ENCODE data around the gene RUSC1.

RUSC1 gene

DNA sequence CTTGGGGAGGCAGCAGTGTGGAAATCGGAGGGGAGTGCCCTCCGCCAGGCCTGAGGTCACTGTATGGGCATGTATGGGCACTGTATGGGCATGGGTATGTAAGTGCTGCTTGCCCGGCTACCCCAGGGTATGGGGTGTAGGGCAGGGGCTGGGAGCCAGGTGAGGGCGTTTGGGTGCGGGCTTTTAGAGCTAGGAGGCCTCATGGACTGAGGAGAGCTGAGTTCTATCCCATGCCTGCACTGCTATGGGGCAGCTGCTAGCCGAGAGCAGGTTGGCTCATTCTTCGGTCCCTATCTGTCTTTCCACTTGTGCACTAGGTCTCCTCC lies 24.8 kb upstream of the RUSC1 start:
- no peak for DNase-seq (ENCODE audit: low read depth)

DNA sequence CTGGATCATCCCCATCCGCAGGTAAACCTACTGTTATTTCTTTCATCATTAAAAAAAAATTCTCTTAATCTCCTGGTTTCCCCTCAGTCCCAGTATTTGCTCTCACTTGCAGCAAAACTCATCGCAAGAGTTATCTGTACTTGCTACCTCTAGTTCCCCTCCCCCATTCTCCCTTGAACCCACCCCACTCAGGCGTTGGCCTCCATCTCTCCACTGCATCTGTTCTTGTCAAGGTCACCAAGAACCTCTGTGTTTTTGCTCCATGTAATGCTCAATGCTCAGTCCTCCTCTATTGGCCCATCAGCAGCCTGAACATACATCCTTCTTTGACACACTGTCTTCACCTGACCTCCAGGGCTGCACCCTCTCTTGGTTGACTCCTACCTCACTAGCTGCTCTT lies 24.0 kb upstream of the RUSC1 start:
- no peak for DNase-seq (ENCODE audit: low read depth)

DNA sequence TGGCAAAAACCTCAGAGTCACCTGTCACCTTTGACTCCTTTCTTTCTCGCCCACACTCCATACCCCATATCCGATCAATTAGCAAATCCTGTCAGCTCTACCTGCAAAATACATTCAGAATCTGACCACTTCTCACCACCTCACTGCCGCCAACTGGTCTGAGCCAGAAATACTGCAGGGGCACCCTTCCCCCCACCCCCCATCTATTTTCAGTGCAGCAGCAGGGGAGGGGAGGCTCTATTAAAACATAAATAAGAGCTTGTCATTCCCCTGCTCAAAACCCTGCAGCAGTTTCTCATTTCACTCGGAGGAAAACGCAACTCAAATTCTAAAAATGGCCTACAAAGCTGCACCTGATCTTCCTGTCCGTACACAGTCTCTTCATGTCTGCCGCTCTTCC lies 23.3 kb upstream of the RUSC1 start:
- no peak for DNase-seq (ENCODE audit: low read depth)

DNA sequence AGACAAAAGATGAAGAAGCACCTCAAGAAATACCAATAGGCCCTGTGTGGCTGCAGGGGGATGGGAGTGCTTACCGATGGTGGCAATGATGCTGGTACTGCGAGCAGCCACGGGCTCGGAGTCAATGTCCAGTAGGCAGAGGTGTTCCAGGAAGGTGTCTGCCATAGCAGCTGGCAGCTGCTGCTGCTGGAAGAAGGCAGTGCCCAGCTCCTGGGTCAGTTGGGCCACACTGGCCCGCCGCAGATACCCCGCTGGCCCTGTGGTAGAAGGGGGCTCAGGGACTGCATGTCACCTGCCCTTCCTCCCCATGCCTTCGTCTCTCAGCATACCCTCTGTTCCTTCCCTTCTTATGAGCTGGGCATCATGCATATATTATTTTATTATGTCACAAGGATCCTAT lies 20.7 kb upstream of the RUSC1 start:
- no peak for DNase-seq (ENCODE audit: low read depth)

DNA sequence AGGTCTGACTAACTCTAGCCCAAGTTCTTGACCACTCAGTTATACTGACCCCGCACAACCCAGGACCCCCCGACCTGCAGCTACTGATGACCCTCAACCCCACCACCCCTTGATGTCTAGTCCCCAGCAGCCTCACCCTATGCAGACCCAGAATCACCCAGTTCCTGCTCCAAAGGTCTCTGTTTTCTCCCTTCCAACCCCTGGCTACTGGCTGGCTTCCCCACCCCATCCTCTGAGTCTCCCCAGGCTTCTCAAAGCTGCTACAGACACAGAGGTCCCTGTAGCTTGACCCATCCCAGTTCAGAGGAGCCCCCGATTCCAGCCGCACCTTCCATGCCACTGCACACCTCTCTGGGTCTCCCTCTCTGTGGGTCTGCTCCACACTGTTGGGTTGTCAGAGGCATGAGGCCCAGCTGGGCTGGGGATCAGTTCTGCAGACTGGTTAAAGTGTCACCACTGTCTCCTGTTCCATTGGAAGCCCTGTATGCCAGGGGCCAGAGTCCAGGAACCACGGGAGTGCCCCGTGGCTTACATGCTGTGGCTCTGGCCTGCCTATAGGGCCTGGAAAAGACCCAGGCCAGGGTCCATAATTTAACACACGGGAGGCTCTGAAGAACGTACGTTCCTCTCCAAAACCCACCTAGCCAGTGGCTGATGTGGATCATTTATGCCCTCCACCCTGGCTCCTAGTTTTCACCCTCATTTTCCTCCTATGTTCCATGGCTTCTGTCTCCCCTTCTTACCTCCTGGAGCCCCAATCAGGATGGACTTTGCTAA lies 20.0 kb upstream of the RUSC1 start:
- DNase-seq (ENCODE audit: low read depth) = no peak

DNA sequence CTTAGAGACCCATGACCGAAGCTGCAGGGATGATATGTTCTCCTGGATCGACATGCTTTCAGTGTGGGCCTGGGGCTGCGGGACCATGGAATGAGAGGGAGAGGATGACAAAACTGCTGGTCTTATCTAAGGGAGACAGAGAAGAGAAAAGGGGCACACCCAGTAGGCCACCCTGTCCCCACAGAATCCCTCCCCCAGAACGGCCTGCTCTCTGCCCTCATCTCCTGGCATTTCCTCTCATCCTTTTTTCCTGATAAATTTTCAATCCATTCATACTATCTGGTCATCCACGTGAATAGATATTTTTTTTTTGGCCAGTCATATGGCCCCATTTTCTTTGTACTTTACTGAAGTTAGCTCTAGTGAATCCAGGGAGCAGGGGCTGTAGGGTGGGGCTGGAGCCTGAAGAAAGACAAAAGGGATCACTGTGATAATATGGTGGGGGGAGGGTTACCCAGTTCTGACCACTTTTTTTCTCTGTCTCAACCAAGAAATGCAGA lies 19.3 kb upstream of the RUSC1 start, which contains the start of gene PKLR:
Gene PKLR (minus strand): TSS at position 97 of the 500 bp plus-strand sequence. CDS start 43 bp downstream, at position 54.
- DNase-seq (ENCODE audit: low read depth) = no peak

DNA sequence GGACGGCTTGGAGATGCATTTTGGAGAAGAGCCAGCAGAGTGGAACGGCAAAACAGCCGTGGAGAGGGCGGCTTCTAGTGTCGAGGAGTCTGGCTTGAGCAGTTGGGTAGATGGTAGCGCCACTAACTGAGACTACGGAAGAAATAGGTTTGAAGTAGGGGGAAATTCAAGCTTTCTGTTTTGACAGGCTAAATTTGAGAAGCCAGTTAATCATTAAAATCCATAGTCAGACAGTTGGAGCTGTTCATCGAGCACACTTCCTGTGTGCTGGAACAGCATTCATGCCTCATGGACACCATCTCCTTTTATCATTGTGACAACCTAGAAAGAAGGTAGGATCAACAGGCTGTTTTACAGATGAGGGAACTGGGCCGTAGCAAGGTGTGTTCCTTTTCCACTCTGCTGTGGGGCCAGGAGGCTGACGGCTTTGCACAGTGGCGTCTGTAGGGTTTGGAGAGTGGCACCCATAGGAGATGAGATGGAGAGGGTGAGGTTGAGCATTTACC lies 16.1 kb upstream of the RUSC1 start:
- DNase-seq (ENCODE audit: low read depth) = no peak

DNA sequence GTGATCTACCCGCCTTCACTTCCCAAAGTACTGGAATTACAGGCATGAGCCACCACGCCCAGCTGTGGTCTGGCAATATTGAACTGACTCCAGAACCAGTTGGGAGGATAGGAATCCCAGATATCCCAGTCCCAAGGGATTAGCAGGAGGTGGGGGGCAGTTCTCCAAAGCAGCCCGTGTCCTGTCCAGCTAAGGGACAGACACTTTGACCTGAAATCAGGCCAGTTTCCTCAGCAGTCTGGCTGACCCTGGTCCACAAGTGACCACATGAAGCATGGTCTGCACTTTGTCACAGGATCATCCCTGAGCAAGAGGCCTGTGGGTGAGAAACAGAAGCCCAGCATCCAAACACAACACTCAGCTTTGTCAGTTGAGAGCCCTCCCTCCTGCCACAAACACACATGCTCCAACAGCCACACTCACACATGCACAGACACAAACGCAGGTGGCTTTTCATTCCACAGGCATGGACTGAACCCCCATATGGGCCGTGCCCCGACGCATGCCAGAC lies 14.8 kb upstream of the RUSC1 start:
- DNase-seq (ENCODE audit: low read depth) = no peak

DNA sequence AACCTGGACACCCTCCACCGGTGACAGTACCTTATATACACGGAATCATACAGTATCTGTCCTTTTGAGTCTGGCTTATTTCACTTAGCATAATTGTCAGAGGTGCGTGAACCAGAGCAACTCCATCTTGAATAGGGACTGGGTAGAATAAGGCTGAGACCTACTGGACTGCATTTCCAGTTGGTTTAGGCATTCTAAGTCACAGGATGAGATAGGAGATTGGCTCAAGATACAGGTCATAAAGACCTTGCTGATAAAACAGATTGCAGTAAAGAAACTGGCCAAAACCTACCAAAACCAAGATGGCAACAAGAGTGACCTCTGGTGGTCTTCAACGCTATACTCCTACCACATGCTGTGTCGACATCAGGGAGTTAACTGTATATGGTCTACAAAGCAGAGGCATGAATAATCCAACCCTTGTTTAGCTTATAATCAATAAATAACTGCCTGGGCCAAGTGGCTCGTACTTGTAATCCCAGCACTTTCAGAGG lies 13.4 kb upstream of the RUSC1 start:
- DNase-seq (ENCODE audit: low read depth) = no peak

DNA sequence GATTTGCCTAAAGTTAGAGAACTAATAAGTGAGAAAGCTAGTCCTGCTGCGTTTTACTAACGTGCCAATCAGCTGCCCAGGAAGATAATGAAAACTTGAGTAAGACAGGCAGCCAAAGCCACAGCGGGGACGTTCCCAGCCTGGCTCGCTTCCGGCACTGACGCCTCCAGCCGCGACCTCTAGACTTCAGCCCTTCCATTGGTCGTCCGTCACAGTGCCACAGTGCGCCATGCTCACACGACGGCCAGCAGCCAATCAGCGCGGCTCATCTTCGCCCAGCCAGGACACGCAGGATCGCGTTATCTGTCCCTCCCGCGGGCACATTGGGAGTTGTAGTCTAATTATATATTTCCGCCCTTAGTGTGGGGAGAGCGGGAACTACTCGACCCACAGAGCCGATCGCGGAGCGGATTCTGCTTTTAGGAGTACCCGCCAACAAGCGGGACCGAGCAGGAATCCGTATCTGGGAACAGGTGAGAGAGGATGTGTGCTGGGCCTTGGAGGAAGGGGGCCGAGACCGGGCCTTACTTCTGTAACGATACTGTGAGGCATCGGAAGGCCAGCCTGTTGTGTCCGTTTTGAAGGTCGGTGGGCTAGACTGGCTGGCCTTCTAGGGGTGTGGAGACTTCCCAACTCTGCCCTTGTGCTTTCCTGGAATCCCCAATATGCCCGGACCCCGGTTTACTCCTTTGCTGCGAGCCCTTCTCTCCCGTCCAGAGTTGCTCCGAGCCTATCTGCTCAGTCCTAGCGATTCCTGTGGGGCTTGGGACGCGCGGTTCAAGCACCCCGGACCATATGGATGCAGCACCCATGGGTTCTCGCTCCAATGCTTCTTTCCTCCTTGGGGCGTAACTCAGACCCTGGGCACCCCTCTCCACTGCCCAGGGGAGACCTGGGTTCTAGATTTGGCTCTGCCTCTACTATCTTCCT lies 11.9 kb upstream of the RUSC1 start, which contains the start of gene FDPS:
Gene FDPS (plus strand): TSS at position 374 of the 930 bp plus-strand sequence. CDS start 924 bp downstream, outside the sequence.
- peak; percentile 95 for DNase-seq (ENCODE audit: low read depth)

DNA sequence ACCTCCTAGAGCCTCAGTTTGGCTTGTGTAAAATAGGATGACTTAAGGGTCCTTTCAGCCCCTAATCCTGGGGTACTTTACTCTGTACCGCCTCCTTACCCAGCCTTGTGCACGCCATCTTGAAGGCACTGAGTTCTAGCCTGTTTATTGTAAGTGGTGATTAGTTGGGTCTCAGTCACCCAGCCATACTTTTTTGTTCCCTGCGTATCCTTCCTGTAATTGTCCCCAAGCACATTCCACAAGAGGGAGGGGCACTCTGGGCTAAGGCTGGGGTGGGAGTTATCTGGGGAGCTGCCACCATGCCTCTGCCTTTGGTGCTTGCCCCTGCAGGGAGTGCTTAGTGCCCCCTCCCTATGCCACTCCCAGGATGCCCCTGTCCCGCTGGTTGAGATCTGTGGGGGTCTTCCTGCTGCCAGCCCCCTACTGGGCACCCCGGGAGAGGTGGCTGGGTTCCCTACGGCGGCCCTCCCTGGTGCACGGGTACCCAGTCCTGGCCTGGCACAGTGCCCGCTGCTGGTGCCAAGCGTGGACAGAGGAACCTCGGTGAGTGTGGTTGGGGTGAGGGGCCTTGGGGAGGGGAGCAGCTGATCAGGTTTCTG lies 11.2 kb upstream of the RUSC1 start:
- DNase-seq (ENCODE audit: low read depth) = no peak

DNA sequence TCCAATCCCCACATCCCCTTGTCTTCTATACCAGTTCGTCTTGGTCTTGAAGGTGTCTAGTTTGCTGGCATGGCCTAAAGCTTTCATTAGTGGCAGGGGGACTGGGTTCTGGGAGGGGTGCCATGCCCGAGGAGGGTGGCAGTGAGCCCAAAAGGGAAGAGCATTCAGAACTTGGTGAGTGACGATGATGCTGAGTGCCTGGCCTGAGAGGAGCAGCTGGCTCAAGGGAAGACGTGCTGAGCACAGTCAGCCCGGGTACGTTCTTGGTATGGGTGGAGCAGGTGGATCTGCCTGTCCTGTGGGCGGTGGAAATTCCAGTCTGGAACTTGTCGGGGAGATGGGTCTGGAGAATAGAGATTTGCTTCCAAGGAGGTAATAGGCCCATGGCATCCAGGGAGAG lies 7.4 kb upstream of the RUSC1 start:
- no peak for DNase-seq (ENCODE audit: low read depth)

DNA sequence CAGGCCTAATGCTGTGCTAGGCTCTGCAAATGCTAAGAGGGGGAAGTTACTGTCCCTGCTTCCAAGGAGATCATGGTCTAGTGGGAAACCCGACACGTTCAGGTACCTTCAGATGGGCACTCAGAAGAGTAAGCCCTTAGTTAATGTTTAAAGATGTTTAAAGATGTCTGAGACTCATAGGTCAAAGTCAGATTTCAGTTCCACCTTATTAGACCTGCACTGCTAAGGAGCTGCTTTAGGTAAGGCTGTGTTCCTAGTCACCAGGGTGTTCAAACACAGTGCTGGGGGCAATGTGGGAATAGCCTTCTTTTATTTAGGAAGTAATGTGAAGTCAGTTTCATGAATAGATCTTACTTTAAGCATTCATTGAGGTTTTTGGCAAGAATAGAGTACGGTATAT lies 3.8 kb upstream of the RUSC1 start:
- no peak for DNase-seq (ENCODE audit: low read depth)

DNA sequence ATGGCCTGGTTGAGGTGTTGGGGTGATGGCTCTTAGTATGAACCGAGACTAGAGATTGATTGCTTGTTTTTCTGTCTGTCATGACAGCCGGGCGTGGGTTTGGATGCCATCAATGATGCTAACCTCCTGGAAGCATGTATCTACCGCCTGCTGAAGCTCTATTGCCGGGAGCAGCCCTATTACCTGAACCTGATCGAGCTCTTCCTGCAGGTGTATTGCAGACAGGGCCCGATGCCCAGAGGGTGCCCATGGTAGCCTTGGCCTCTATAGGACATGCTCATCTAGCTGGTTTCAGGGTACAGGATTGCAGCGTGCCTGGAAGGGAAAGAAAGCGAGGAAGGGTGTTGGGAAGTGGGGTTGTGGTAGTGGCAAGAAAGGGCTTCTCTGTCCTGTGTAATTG lies 2.6 kb upstream of the RUSC1 start:
- no peak for DNase-seq (ENCODE audit: low read depth)

DNA sequence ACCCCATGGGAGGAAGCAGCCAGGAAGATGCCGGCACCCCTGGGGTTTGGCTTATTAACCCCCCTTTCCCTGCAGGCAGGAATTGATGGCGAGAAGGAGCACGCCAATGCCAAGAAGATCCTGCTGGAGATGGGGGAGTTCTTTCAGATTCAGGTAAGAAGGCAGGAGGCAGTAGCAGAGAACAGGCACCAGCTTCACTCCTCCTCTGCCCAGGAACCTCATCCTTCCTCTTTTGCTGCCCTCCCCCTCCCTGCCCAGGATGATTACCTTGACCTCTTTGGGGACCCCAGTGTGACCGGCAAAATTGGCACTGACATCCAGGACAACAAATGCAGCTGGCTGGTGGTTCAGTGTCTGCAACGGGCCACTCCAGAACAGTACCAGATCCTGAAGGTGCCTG lies 1.2 kb upstream of the RUSC1 start:
- DNase-seq (ENCODE audit: low read depth) = no peak

DNA sequence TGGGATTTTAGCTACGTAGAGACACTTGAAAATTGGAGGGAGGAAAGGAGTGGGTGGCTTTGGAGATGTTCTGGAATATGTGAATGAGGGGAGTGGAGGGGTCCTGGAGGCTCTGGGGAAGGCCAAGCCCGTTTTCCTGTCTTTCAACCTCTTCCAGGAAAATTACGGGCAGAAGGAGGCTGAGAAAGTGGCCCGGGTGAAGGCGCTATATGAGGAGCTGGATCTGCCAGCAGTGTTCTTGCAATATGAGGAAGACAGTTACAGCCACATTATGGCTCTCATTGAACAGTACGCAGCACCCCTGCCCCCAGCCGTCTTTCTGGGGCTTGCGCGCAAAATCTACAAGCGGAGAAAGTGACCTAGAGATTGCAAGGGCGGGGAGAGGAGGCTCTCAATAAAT lies 442 bp upstream of the RUSC1 start:
- DNase-seq (ENCODE audit: low read depth) = no peak

DNA sequence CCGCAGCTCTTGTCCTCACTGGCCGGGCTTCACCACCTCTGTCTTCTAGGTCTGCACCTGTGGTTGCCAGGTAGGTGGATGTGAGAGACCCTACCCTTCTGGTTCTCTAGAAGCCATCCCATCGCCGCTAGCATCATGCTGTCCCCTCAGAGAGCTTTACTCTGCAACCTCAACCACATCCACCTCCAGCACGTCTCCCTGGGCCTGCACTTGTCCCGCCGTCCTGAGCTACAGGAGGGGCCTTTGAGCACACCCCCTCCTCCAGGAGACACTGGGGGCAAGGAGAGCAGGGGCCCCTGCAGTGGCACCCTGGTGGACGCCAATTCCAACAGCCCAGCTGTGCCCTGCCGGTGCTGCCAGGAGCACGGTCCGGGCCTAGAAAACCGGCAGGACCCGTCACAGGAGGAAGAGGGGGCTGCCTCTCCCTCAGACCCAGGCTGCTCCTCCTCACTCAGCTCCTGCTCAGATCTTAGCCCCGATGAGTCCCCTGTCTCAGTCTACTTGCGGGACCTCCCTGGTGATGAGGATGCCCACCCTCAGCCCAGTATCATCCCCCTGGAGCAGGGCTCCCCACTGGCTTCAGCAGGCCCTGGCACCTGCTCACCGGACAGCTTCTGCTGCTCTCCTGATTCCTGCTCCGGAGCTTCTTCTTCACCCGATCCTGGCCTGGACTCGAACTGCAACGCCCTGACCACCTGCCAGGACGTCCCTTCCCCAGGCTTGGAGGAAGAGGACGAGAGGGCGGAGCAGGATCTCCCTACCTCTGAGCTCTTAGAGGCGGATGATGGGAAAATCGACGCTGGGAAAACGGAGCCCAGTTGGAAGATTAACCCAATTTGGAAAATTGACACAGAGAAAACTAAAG lies 1.2 kb downstream of the RUSC1 start:
- DNase-seq (ENCODE audit: low read depth) = no peak

DNA sequence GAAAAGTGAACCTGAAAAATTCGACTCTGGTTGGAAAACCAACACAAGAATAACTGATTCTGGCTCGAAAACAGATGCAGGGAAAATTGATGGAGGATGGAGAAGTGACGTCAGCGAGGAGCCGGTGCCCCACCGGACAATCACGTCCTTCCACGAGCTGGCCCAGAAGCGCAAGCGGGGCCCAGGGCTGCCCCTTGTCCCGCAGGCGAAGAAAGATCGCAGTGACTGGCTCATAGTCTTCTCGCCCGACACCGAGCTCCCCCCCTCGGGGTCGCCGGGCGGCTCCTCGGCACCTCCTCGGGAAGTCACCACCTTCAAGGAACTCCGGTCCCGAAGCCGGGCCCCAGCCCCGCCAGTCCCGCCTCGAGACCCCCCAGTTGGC lies 1.9 kb downstream of the RUSC1 start:
- no peak for DNase-seq (ENCODE audit: low read depth)

DNA sequence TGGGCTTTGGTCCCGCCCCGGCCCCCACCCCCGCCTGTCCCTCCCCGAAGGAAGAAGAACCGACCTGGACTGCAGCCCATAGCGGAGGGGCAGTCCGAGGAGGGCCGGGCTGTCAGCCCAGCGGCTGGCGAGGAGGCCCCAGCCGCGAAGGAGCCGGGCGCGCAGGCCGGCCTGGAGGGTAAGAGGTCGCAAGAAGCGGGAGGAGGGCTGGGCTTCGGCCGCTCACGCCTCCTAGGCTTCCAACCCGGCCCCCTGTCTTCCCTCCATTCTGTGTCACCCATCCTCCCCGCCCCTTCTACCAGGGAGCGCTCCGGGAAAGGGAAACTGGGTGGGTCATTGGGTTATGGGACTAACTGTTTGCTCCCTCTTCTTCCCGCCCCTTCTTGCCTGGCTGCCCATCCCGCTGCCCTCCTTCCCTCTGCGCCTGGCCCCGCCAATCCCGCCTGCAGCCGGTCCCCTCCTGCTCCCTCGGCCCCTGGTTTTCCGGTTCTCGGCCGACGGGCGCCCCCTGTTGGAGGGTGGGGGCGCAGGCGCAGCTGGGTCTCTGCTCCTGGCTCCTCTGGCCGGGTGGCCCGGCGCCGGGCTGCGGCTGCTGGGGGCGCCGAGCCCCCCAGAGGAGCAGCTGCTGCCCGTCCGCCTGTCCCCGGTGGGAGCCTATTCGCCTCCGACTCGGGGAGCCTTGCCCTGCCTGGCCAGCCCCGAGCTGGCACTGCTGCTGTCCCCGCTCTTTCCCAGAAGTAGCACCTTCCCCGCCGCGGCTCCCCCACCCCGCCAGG lies 2.4 kb downstream of the RUSC1 start:
- peak; percentile 75 for DNase-seq (ENCODE audit: low read depth)

DNA sequence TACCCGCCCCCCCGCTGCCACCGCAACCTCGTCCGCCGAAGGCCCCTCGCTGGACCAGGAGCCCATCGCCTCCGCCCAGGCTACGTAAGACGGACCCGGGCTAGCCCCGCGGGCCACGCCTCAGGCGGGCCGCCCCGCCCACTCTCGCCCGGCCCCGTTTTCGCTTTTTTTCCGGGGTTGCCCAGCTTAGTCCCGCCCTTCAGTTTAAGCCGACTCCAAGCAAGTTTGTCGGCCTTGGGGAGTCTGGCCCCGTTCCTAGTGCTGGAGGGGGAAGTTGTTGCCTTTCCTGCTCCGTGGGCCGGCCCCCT lies 3.0 kb downstream of the RUSC1 start:
- DNase-seq (ENCODE audit: low read depth) = peak; percentile 67
